SK-N-MC (cell line): ENCODE data around the gene TBC1D21.

Experiments used
- DNase-seq: peaks from one replicate; pipeline ENCODE4 v3.0.0-alpha.2; 2011; ENCODE audit warnings: low read depth, low spot score
- H3K27ac ChIP-seq: fragments of 200-600 bp; sonication (generic); 2 replicates; pipeline ENCODE4 v1.5.1; 2016; ENCODE audit warnings: mixed run types
- H3K36me3 ChIP-seq: fragments of 200-600 bp; sonication (generic); 2 replicates; pipeline ENCODE4 v1.6.1; 2017; ENCODE audit warnings: antibody characterized with exemption, low read length, mixed read lengths; ENCODE audit not compliant: insufficient read depth
- H3K4me3 ChIP-seq: fragments of 200-600 bp; sonication (generic); 2 replicates; pipeline ENCODE4 v1.5.1; 2016
- H3K9ac ChIP-seq: fragments of 200-600 bp; sonication (generic); 2 replicates; pipeline ENCODE4 v1.8.0; 2017; ENCODE audit warnings: mixed run types, mixed read lengths; ENCODE audit not compliant: insufficient read length
- H3K9me3 ChIP-seq: fragments of 200-600 bp; sonication (generic); 2 replicates; pipeline ENCODE4 v1.6.1; 2017; ENCODE audit warnings: low read depth, mild to moderate bottlenecking, antibody characterized with exemption, low read length, moderate library complexity, mixed read lengths
- EZH2 ChIP-seq: fragments of 200-600 bp; sonication (generic); IDR thresholded peaks from one replicate; pipeline ENCODE4 v1.6.1; 2017; ENCODE audit warnings: antibody characterized with exemption
- FOXP2 ChIP-seq: optimal IDR thresholded peaks from 2 replicates; pipeline ENCODE3; 2011; ENCODE audit warnings: mild to moderate bottlenecking, moderate library complexity; ENCODE audit not compliant: insufficient read depth; ENCODE audit errors: extremely low read length, control extremely low read depth
- POLR2AphosphoS5 ChIP-seq: IDR thresholded peaks from 2 replicates; pipeline ENCODE4 v1.6.1; 2012; ENCODE audit warnings: mild to moderate bottlenecking, low read depth, low read length, borderline replicate concordance

Gene TBC1D21

DNA sequence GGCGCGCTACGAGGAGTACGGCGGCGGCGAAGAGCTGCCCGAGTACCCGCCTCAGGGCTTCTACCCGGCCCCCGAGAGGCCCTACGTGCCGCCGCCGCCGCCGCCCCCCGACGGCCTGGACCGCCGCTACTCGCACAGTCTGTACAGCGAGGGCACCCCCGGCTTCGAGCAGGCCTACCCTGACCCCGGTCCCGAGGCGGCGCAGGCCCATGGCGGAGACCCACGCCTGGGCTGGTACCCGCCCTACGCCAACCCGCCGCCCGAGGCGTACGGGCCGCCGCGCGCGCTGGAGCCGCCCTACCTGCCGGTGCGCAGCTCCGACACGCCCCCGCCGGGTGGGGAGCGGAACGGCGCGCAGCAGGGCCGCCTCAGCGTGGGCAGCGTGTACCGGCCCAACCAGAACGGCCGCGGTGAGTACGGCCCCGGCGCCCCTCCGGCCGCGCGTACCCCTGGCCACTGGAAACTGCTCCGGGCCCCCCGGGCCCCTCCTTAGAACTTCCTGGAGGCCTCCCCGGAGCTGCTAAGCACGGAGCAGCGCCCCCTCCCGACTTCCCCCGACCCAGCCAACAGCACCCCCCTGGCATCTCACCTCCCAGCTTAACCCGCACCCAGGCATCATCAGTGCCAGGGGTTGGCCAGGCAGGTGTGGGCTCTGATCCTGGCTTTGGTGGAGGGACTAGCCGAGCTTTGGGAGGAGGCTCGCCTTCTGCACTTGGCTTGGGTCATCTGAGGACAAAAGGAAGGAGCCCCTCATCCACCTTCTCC, 54.3 kb downstream of the TBC1D21 start:
- peak overlapping the region; percentile 90 for H3K4me3 ChIP-seq
- DNase-seq = no peak
- TF ChIP-seq EZH2 = no peak
- TF ChIP-seq FOXP2 = no peak
- TF ChIP-seq POLR2AphosphoS5 = no peak
- no peak overlapping the region for H3K27ac ChIP-seq
- H3K36me3 ChIP-seq = no peaks in the 10 kb centered on the region
- no peaks in the 10 kb centered on the region for H3K9me3 ChIP-seq
- H3K9ac ChIP-seq = peak overlapping the region; percentile 78

DNA sequence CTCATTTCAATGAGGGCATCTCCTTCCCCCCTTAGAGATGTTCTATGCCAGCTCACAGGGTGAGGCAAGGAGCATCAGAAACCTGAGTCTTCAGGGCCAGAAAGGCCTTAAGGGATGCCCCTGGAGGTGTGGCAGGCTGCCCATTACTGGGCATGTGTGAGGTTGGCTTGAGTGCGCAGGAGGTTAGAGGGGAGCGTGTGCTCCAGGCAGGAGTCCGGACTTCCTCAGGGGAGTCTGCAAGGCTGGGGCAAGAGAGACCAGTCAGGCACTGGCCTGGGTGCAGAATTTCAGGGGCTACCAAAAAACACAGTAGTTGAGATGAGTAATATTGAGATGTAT, 54.8 kb downstream of the TBC1D21 start:
- H3K9ac ChIP-seq = no peak overlapping the region
- no peak overlapping the region for H3K27ac ChIP-seq
- H3K4me3 ChIP-seq = peak overlapping the region; percentile 90
- no peaks in the 10 kb centered on the region for H3K9me3 ChIP-seq
- no peak for DNase-seq
- TF ChIP-seq FOXP2 (no peak), POLR2AphosphoS5 (no peak), EZH2 (no peak)
- no peaks in the 10 kb centered on the region for H3K36me3 ChIP-seq

DNA sequence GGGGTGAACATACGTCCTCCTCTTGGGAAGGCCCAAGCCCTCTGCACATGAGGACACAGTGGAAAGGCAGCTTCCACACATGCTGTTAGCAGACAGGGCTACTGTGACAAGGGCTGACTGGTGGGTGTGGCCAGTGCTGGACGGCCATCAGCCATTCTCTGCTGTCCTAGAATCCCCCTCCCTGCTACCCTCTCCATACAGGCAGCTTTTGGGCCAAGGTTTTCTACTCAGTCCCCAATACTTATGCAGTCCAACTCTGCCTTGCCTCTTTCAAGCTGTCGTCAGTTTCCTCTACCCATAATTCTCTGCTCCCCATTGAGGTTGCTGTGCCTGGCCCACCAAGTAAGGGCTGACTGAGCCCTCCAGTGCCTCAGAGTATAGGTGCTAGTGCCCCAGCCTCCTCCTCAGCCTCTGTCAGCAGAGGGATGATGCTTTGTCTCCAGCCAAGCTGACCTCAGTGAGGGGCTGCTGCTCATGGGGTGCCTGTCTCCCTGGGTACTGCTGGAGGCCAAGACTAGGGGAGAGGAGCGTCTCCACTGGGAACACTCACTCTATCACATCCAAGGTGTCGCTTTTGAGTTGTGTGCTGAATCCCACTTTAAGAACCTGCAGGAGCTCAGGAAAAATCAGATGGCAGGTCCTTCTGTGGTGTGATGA, 55.7 kb downstream of the TBC1D21 start:
- no peak overlapping the region for H3K4me3 ChIP-seq
- H3K36me3 ChIP-seq = no peaks in the 10 kb centered on the region
- TF ChIP-seq EZH2 (no peak), POLR2AphosphoS5 (no peak), FOXP2 (no peak)
- H3K9ac ChIP-seq = no peak overlapping the region
- no peak overlapping the region for H3K27ac ChIP-seq
- no peaks in the 10 kb centered on the region for H3K9me3 ChIP-seq
- no peak for DNase-seq

DNA sequence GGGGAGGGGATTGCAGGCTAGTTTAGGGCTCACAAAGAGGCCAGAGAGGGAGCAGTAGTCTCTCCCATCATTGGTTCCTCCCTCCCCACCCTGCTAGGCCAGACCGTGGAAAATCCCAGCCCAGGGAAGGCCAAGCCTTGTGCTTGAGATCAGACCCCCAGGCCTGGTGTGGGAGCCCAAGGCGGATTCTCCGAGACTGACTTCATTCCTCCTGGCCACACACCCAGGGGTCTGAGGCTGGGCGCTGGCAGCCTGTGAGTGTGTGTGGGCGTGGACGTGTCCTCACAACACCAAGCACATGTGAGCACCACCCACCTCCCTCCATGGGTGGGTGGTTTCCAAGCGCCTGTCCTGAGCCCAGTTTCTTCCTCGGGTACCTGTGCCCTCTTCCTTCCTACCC, 57.0 kb downstream of the TBC1D21 start:
- H3K9me3 ChIP-seq = no peaks in the 10 kb centered on the region
- H3K9ac ChIP-seq = no peak overlapping the region
- DNase-seq = no peak
- H3K27ac ChIP-seq = no peak overlapping the region
- no peaks in the 10 kb centered on the region for H3K36me3 ChIP-seq
- no peak for TF ChIP-seq EZH2
- TF ChIP-seq FOXP2 = no peak
- TF ChIP-seq POLR2AphosphoS5 = no peak
- H3K4me3 ChIP-seq = no peak overlapping the region

DNA sequence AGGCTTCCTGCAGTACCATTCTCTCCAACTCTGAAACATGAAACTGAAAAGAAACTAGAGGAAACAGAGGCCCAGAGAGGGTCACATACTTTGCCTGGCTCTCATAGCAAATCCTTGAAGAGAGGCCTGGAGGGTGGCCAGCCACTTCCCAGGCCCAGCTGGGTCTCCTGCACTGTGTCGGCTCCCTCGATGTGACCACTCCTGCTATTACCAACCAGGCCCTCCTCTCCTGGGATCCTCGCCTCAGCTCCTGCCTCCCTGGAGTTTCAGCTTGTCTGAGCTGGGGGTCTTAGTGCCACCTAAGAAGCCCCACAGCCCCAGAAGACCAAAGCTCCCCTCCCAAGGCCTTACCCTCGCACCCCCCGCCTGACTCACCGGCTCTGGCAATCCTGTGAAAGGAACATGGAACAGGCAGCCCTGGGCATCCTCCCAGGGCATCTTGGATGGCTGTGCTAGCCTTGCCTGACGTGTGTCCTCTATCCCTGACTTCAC, 57.5 kb downstream of the TBC1D21 start:
- Histone ChIP-seq H3K9me3 (no peaks in the 10 kb centered on the region), H3K9ac (no peak overlapping the region), H3K36me3 (no peaks in the 10 kb centered on the region), H3K4me3 (no peak overlapping the region), H3K27ac (no peak overlapping the region)
- DNase-seq = no peak
- TF ChIP-seq EZH2 (no peak), POLR2AphosphoS5 (no peak), FOXP2 (no peak)

DNA sequence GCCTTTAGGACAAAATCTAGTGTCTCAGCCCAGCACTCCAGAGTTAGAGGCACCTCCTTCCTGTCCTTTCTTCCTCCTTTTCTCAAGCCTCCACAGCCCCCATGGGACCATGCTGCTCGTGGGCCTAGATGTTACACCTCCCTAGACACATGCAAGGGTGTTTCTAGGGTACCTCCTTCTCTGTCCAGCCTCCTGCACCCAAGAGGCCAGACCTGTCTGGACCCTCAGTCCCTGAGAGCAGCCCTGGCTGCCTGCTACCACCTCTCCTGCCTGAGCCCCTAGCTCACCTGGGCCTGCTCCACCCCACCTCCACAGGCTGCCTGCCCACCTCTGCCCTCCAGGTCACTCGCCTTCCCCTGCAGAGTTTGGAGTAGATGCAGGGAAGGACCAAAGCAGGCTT, 58.1 kb downstream of the TBC1D21 start:
- TF ChIP-seq POLR2AphosphoS5 = no peak
- TF ChIP-seq FOXP2 = no peak
- no peak for TF ChIP-seq EZH2
- no peaks in the 10 kb centered on the region for H3K36me3 ChIP-seq
- H3K9me3 ChIP-seq = no peaks in the 10 kb centered on the region
- no peak for DNase-seq
- no peak overlapping the region for H3K4me3 ChIP-seq
- no peak overlapping the region for H3K9ac ChIP-seq
- H3K27ac ChIP-seq = no peak overlapping the region

DNA sequence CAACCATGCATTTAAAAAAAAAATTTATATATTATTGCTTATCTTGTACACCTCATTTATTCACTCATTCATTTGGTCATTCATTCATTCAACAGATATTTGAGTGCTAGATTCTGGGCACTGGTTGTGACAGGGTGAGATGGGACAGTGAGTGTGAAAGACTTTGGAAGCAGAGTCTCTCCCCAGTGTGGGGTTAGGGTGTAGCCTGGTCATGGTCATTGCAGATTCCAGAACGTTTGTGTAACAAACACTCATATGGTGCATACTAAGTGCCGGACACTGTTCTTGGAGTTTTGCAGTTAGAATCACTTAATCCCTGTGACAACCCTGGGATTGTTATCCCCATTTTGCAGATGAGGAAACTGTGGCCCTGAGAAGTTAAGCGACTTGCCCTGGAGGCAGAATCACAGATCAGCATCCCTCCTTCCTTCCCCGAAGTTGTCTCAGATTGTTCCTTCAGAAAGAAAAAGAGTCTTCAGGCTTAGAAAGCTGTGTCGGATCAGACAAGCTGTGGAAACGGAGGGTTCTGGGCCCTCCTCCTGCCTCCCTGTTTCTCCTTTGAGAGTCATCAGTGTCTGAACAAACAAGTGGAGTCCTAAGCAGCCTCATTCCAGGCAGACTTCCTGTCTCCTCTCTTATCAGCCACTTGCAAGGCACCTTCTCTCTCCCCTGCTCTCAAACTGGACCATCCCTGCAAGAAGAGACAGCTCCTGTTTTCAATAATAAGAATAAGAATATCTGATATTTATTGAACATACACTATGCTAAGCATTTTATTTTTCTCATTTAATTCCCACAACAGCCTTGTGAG, 59.2 kb downstream of the TBC1D21 start:
- Histone ChIP-seq H3K9me3 (no peaks in the 10 kb centered on the region), H3K36me3 (no peaks in the 10 kb centered on the region), H3K9ac (no peak overlapping the region), H3K27ac (no peak overlapping the region), H3K4me3 (no peak overlapping the region)
- no peak for TF ChIP-seq EZH2
- no peak for TF ChIP-seq FOXP2
- no peak for TF ChIP-seq POLR2AphosphoS5
- no peak for DNase-seq

DNA sequence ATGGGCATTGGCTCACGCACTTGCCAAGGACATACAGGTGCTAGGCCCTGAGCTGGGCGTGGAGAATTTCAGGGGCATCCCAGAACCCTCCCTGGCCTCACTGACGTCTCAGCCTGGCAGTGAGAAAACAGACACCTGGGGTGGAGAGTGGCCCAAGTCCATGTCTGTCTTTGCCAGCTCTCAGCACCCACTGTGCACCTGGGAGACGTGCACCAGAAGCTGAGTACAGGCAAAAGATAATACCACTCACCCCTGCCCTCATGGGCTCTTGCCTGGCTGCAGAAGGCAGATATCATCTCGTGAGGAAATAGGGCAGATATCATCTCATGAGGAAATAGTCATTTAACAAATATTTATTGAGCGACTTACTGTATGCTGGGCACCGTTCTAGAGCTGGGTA, 60.9 kb downstream of the TBC1D21 start:
- Histone ChIP-seq H3K36me3 (no peaks in the 10 kb centered on the region), H3K9me3 (no peaks in the 10 kb centered on the region), H3K27ac (no peak overlapping the region), H3K9ac (no peak overlapping the region), H3K4me3 (no peak overlapping the region)
- TF ChIP-seq EZH2 (no peak), POLR2AphosphoS5 (no peak), FOXP2 (no peak)
- DNase-seq = no peak
